HepG2 (cell line): ENCODE results near the gene GK.
"Not testable (repeated sequence)": the region's sequence is repeated elsewhere in the genome, so short reads cannot be mapped to it uniquely, and the experiment has no call there.

Experiments
- ETS1 ChIP-seq: sonication (generic); formaldehyde crosslinking; IDR thresholded peaks from 2 replicates; pipeline ENCODE4 v1.4.0; 2020; ENCODE audit warnings: missing genetic modification reagents
- TF ChIP-seq, protein P1 (sequence below), 2 experiments: fragments of 450-650 bp in 1 of 2; sonication (generic) in 1 of 2; formaldehyde crosslinking; IDR thresholded peaks; 2 replicates each; pipeline versions ENCODE4 v1.5.0 to v1.8.0; 2020 to 2022; ENCODE audit warnings: mild to moderate bottlenecking in 1 of 2, missing genetic modification reagents in 1 of 2

- not testable (repeated sequence) for TF ChIP-seq ETS1
- TF ChIP-seq, protein P1, sequence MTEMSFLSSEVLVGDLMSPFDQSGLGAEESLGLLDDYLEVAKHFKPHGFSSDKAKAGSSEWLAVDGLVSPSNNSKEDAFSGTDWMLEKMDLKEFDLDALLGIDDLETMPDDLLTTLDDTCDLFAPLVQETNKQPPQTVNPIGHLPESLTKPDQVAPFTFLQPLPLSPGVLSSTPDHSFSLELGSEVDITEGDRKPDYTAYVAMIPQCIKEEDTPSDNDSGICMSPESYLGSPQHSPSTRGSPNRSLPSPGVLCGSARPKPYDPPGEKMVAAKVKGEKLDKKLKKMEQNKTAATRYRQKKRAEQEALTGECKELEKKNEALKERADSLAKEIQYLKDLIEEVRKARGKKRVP (CRISPR knock-in tag; IDR thresholded peaks at IDR 0.05) = not testable (repeated sequence)
Observed at GRCh38 chrX:30639702-30640101, 13.5 kb upstream of the GK start.
